Measurements from ENCODE around the gene IRF6. TPM values are rescaled to one million over a fixed set of nuclear protein-coding genes. Genes with fewer than 3 reads are reported as not detected.

Gene IRF6
- total RNA-seq, 1 experiment from 2014 or later, result 17.2 TPM

- TF ChIP-seq E2F1 (CRISPR knock-in tag; IDR thresholded peaks at IDR 0.05) (no peak), MXD4 (CRISPR knock-in tag; IDR thresholded peaks at IDR 0.05; ENCODE audit: borderline replicate concordance) (no peak), MLX (CRISPR knock-in tag; IDR thresholded peaks at IDR 0.05) (no peak), ELF4 (CRISPR knock-in tag; IDR thresholded peaks at IDR 0.05; ENCODE audit: low read depth) (no peak), JUN (CRISPR knock-in tag; IDR thresholded peaks at IDR 0.05) (no peak), ZMAT4 (CRISPR knock-in tag; IDR thresholded peaks at IDR 0.05) (no peak), ATF3 (CRISPR knock-in tag; conservative IDR thresholded peaks at IDR 0.05) (no peak), KAT7 (CRISPR knock-in tag; IDR thresholded peaks at IDR 0.05; ENCODE audit: borderline replicate concordance) (no peak), GTF2I (CRISPR knock-in tag; conservative IDR thresholded peaks at IDR 0.05) (no peak), ZNF671 (CRISPR knock-in tag; IDR thresholded peaks at IDR 0.05) (no peak)
These were observed 3.2 kb downstream of the IRF6 start (continued) for GRCh38 chr1:209802780-209803152.

GRCh38 chr1:209802117-209802779, 3.7 kb downstream of the IRF6 start:
- Mint-ChIP-seq H3K27me3 (ENCODE audit: low read depth) (no peaks in the 10 kb centered on the region; the same call in 1 of the 2 replicates), H3K9me3 (no peaks in the 10 kb centered on the region), H3K27ac (no peak overlapping the region), H3K4me3 (no peak overlapping the region), H3K4me1 (peaks cover 13% of the 10 kb centered on the region), H3K36me3 (no peaks in the 10 kb centered on the region)
- ATAC-seq (no peak), DNase-seq (ENCODE audit: low spot score) (no peak)
- CTCF ChIA-PET, result interaction anchor here (1.2 kb wide), 1 partner anchor 54 kb away, joined by 3 read pairs; no protein-coding TSS in a partner anchor
- POLR2A ChIA-PET, result no interaction called here
- TF ChIP-seq ZNF671 (CRISPR knock-in tag; IDR thresholded peaks at IDR 0.05) (no peak), ZNF425 (CRISPR knock-in tag; conservative IDR thresholded peaks at IDR 0.05) (no peak), ZMAT4 (CRISPR knock-in tag; IDR thresholded peaks at IDR 0.05) (no peak), AR (CRISPR knock-in tag; IDR thresholded peaks at IDR 0.05) (no peak), GRHL2 (CRISPR knock-in tag; IDR thresholded peaks at IDR 0.05; ENCODE audit: insufficient replicate concordance, severe bottlenecking) (no peak), SMAD3 (CRISPR knock-in tag; IDR thresholded peaks at IDR 0.05; ENCODE audit: borderline replicate concordance) (no peak), ZNF138 (CRISPR knock-in tag; conservative IDR thresholded peaks at IDR 0.05) (no peak), RORB (CRISPR knock-in tag; IDR thresholded peaks at IDR 0.05) (no peak), CREM (CRISPR knock-in tag; IDR thresholded peaks at IDR 0.05) (no peak), PRDM15 (CRISPR knock-in tag; IDR thresholded peaks at IDR 0.05) (no peak), RELA (CRISPR knock-in tag; IDR thresholded peaks at IDR 0.05; ENCODE audit: borderline replicate concordance) (no peak), CREB1 (CRISPR knock-in tag; IDR thresholded peaks at IDR 0.05) (no peak), MAX (CRISPR knock-in tag; IDR thresholded peaks at IDR 0.05) (no peak), ZNF232 (CRISPR knock-in tag; IDR thresholded peaks at IDR 0.05) (no peak)
